Uterus (tissue), 2 donors: Measurements from ENCODE around the gene NPAS1.

ENCODE experiments used
- CTCF ChIP-seq, 4 experiments: fragments of 200-600 bp in 2 of 4; fragments of 450-650 bp in 2 of 4; sonication (generic) in 2 of 4; IDR thresholded peaks; one replicate each; pipeline ENCODE4 v1.5.1; 2016 to 2019; ENCODE audit warnings: antibody characterized with exemption in 4 of 4, mild to moderate bottlenecking in 2 of 4, moderate library complexity in 1 of 4
- POLR2A ChIP-seq, 2 donors: fragments of 450-650 bp; IDR thresholded peaks; one replicate each; pipeline ENCODE4 v1.6.1; 2016; ENCODE audit warnings: antibody characterized with exemption in 2 of 2, mild to moderate bottlenecking in 1 of 2, moderate library complexity in 1 of 2

- TF ChIP-seq CTCF (IDR thresholded peaks at IDR 0.05) (no peak), POLR2A (IDR thresholded peaks at IDR 0.05) (no peak)
These were observed 19.7 kb downstream of the NPAS1 start for GRCh38 chr19:47039239-47039874.
